IgD-negative memory B cell (primary cell): Measurements from ENCODE around the gene ZP2. TPM values are rescaled to one million over a fixed set of nuclear protein-coding genes. Genes with fewer than 3 reads are reported as not detected.
"Not testable (repeated sequence)": the region's sequence is repeated elsewhere in the genome, so short reads cannot be mapped to it uniquely, and the experiment has no call there.

Source experiments
- H3K27ac Mint-ChIP-seq, 3 donors: one replicate each; pipeline ENCODE4 v1.8.0; 2020 to 2022; ENCODE audit warnings: mild to moderate bottlenecking in 3 of 3, mixed read lengths in 3 of 3, moderate library complexity in 1 of 3
- H3K27me3 Mint-ChIP-seq: one replicate; pipeline ENCODE4 v1.8.0; 2021; ENCODE audit warnings: mixed read lengths
- H3K36me3 Mint-ChIP-seq: one replicate; pipeline ENCODE4 v1.8.0; 2020; ENCODE audit warnings: mild to moderate bottlenecking, mixed read lengths
- H3K4me1 Mint-ChIP-seq, 3 donors: one replicate each; pipeline ENCODE4 v1.8.0; 2020 to 2022; ENCODE audit warnings: mixed read lengths in 3 of 3, mild to moderate bottlenecking in 1 of 3
- H3K4me3 Mint-ChIP-seq, 4 donors: one replicate each; pipeline ENCODE4 v1.8.0; 2020 to 2022; ENCODE audit warnings: mild to moderate bottlenecking in 4 of 4, mixed read lengths in 4 of 4, moderate library complexity in 3 of 4
- H3K9me3 Mint-ChIP-seq, 3 donors: one replicate each; pipeline ENCODE4 v1.8.0; 2020 to 2021; ENCODE audit warnings: mixed read lengths in 3 of 3, mild to moderate bottlenecking in 1 of 3
- polyA plus RNA-seq: library from polyadenylated mRNA; unstranded; fragments of 300-500 nt; fragmentation: Illumina TruSeq; gene quantifications from one replicate; pipeline ENCODE4 v1.2.3, GENCODE V29; 2021

The ZP2 gene
- polyA plus RNA-seq, 1 donor from 2014 or later = not detected

- H3K27ac Mint-ChIP-seq, H3K36me3 Mint-ChIP-seq: not testable (repeated sequence)
These were observed 16.0 kb downstream of the ZP2 start for GRCh38 chr16:21195330-21195729.

GRCh38 chr16:21194771-21195301, 16.5 kb downstream of the ZP2 start:
- Mint-ChIP-seq H3K4me3 (no peak overlapping the region), H3K27me3 (peaks cover 20% of the 10 kb centered on the region), H3K9me3 (peaks cover 0 to 4% (median 3%) of the 10 kb centered on the region in 3 donors), H3K36me3 (no peaks in the 10 kb centered on the region), H3K27ac (no peak overlapping the region), H3K4me1 (peaks cover 3 to 10% (median 8%) of the 10 kb centered on the region in 3 donors)

More at GRCh38 chr16:21195330-21195729, 16.0 kb downstream of the ZP2 start:
- not testable (repeated sequence) for H3K4me1 Mint-ChIP-seq, H3K4me3 Mint-ChIP-seq, H3K9me3 Mint-ChIP-seq
- peaks cover 20% of the 10 kb centered on the region for H3K27me3 Mint-ChIP-seq

GRCh38 chr16:21192991-21193390, 18.4 kb downstream of the ZP2 start:
- Mint-ChIP-seq H3K4me3 (no peak overlapping the region), H3K36me3 (no peaks in the 10 kb centered on the region), H3K4me1 (peaks cover 6 to 19% (median 12%) of the 10 kb centered on the region in 3 donors), H3K9me3 (peaks cover 0 to 4% (median 3%) of the 10 kb centered on the region in 3 donors), H3K27ac (no peak overlapping the region), H3K27me3 (peaks cover 14% of the 10 kb centered on the region)

GRCh38 chr16:21190599-21190998, 20.8 kb downstream of the ZP2 start:
- H3K9me3 Mint-ChIP-seq = peaks cover 0 to 7% (median 4%) of the 10 kb centered on the region in 3 donors
- no peak overlapping the region for H3K27ac Mint-ChIP-seq
- no peak overlapping the region for H3K4me3 Mint-ChIP-seq
- H3K27me3 Mint-ChIP-seq = peaks cover 4% of the 10 kb centered on the region
- peaks cover 2 to 18% (median 7%) of the 10 kb centered on the region in 3 donors for H3K4me1 Mint-ChIP-seq
- H3K36me3 Mint-ChIP-seq = no peaks in the 10 kb centered on the region

GRCh38 chr16:21190013-21190412, 21.4 kb downstream of the ZP2 start:
- H3K9me3 Mint-ChIP-seq = peaks cover 0 to 7% (median 7%) of the 10 kb centered on the region in 3 donors
- H3K27me3 Mint-ChIP-seq = peaks cover 4% of the 10 kb centered on the region
- H3K4me3 Mint-ChIP-seq = no peak overlapping the region
- peaks cover 3 to 21% (median 7%) of the 10 kb centered on the region in 3 donors for H3K4me1 Mint-ChIP-seq
- peaks cover 3% of the 10 kb centered on the region for H3K36me3 Mint-ChIP-seq
- H3K27ac Mint-ChIP-seq = no peak overlapping the region

GRCh38 chr16:21189311-21189710, 22.1 kb downstream of the ZP2 start:
- peaks cover 0 to 13% (median 8%) of the 10 kb centered on the region in 3 donors for H3K9me3 Mint-ChIP-seq
- H3K36me3 Mint-ChIP-seq = peaks cover 4% of the 10 kb centered on the region
- peaks cover 4% of the 10 kb centered on the region for H3K27me3 Mint-ChIP-seq
- no peak overlapping the region for H3K4me3 Mint-ChIP-seq
- H3K27ac Mint-ChIP-seq = no peak overlapping the region
- peaks cover 10 to 23% (median 10%) of the 10 kb centered on the region in 3 donors for H3K4me1 Mint-ChIP-seq

- H3K9me3 Mint-ChIP-seq = peaks cover 2 to 21% (median 8%) of the 10 kb centered on the region in 3 donors
- peaks cover 10 to 27% (median 11%) of the 10 kb centered on the region in 3 donors for H3K4me1 Mint-ChIP-seq
- peaks cover 8% of the 10 kb centered on the region for H3K36me3 Mint-ChIP-seq
- no peak overlapping the region for H3K4me3 Mint-ChIP-seq
- no peak overlapping the region for H3K27ac Mint-ChIP-seq
- H3K27me3 Mint-ChIP-seq = peaks cover 1% of the 10 kb centered on the region
These were observed 25.1 kb downstream of the ZP2 start for GRCh38 chr16:21186326-21186691.

GRCh38 chr16:21185659-21186325, 25.6 kb downstream of the ZP2 start:
- peaks cover 1% of the 10 kb centered on the region for H3K27me3 Mint-ChIP-seq
- peak overlapping the region in 1 of 3 donors; percentile 31 for H3K27ac Mint-ChIP-seq
- peaks cover 13% of the 10 kb centered on the region for H3K36me3 Mint-ChIP-seq
- peaks cover 2 to 21% (median 8%) of the 10 kb centered on the region in 3 donors for H3K9me3 Mint-ChIP-seq
- peaks cover 10 to 27% (median 11%) of the 10 kb centered on the region in 3 donors for H3K4me1 Mint-ChIP-seq
- H3K4me3 Mint-ChIP-seq = no peak overlapping the region

GRCh38 chr16:21184834-21185233, 26.5 kb downstream of the ZP2 start:
- H3K36me3 Mint-ChIP-seq = peaks cover 13% of the 10 kb centered on the region
- peaks cover 1% of the 10 kb centered on the region for H3K27me3 Mint-ChIP-seq
- peaks cover 10 to 27% (median 11%) of the 10 kb centered on the region in 3 donors for H3K4me1 Mint-ChIP-seq
- peaks cover 2 to 17% (median 6%) of the 10 kb centered on the region in 3 donors for H3K9me3 Mint-ChIP-seq
- no peak overlapping the region for H3K4me3 Mint-ChIP-seq
- peak overlapping the region; percentile 31 to 82 (median 59) for H3K27ac Mint-ChIP-seq

GRCh38 chr16:21183995-21184394, 27.4 kb downstream of the ZP2 start:
- no peak overlapping the region for H3K27ac Mint-ChIP-seq
- peaks cover 10 to 23% (median 11%) of the 10 kb centered on the region in 3 donors for H3K4me1 Mint-ChIP-seq
- no peak overlapping the region for H3K4me3 Mint-ChIP-seq
- peaks cover 13% of the 10 kb centered on the region for H3K36me3 Mint-ChIP-seq
- H3K27me3 Mint-ChIP-seq = peaks cover 1% of the 10 kb centered on the region
- peaks cover 2 to 17% (median 6%) of the 10 kb centered on the region in 3 donors for H3K9me3 Mint-ChIP-seq

- peaks cover 17% of the 10 kb centered on the region for H3K36me3 Mint-ChIP-seq
These were observed 31.4 kb downstream of the ZP2 start for GRCh38 chr16:21179983-21180365.

GRCh38 chr16:21179126-21179982, 32.0 kb downstream of the ZP2 start:
- Mint-ChIP-seq H3K4me3 (no peak overlapping the region), H3K27ac (no peak overlapping the region), H3K4me1 (peaks cover under 1 to 5% (median 2%) of the 10 kb centered on the region in 3 donors), H3K9me3 (peaks cover 1 to 11% (median 2%) of the 10 kb centered on the region in 3 donors), H3K27me3 (no peaks in the 10 kb centered on the region), H3K36me3 (peaks cover 16% of the 10 kb centered on the region)

More at GRCh38 chr16:21179983-21180365, 31.4 kb downstream of the ZP2 start:
- Mint-ChIP-seq H3K4me3 (no peak overlapping the region), H3K4me1 (peaks cover 5 to 11% (median 8%) of the 10 kb centered on the region in 3 donors), H3K9me3 (peaks cover 2 to 17% (median 3%) of the 10 kb centered on the region in 3 donors), H3K27me3 (no peaks in the 10 kb centered on the region), H3K27ac (no peak overlapping the region)

- Mint-ChIP-seq H3K36me3 (peaks cover 12% of the 10 kb centered on the region), H3K27me3 (no peaks in the 10 kb centered on the region), H3K4me1 (no peaks in the 10 kb centered on the region), H3K9me3 (peaks cover 0 to 3% (median 1%) of the 10 kb centered on the region in 3 donors), H3K27ac (no peak overlapping the region), H3K4me3 (no peak overlapping the region)
These were observed 36.0 kb downstream of the ZP2 start for GRCh38 chr16:21175397-21175796.

- H3K27ac Mint-ChIP-seq = no peak overlapping the region
- H3K4me1 Mint-ChIP-seq = no peaks in the 10 kb centered on the region
- no peaks in the 10 kb centered on the region for H3K27me3 Mint-ChIP-seq
- H3K9me3 Mint-ChIP-seq = no peaks in the 10 kb centered on the region
- peaks cover 9% of the 10 kb centered on the region for H3K36me3 Mint-ChIP-seq
- H3K4me3 Mint-ChIP-seq = no peak overlapping the region
These were observed 38.7 kb downstream of the ZP2 start for GRCh38 chr16:21172650-21173049.

- H3K4me3 Mint-ChIP-seq, H3K4me1 Mint-ChIP-seq, H3K36me3 Mint-ChIP-seq, H3K27me3 Mint-ChIP-seq, H3K27ac Mint-ChIP-seq, H3K9me3 Mint-ChIP-seq: not testable (repeated sequence)
These were observed 41.3 kb downstream of the ZP2 start for GRCh38 chr16:21170116-21170515.
